Ishikawa (cell line): Measurements from ENCODE around the gene ABCG1.

Experiments
- CEBPB ChIP-seq: IDR thresholded peaks from 2 replicates; pipeline ENCODE4 v1.6.1; 2012
- CREB1 ChIP-seq: IDR thresholded peaks from 2 replicates; pipeline ENCODE4 v1.6.1; 2012; ENCODE audit warnings: low read depth
- EGR1 ChIP-seq: IDR thresholded peaks from 2 replicates; pipeline ENCODE4 v1.6.1; 2012
- EP300 ChIP-seq: IDR thresholded peaks from 2 replicates; pipeline ENCODE4 v1.6.1; 2012; ENCODE audit warnings: borderline replicate concordance
- FOXM1 ChIP-seq: IDR thresholded peaks from 2 replicates; pipeline ENCODE4 v1.6.1; 2012; ENCODE audit warnings: low read depth, borderline replicate concordance
- NFIC ChIP-seq: IDR thresholded peaks from 2 replicates; pipeline ENCODE4 v1.6.1; 2012
- RAD21 ChIP-seq: IDR thresholded peaks from 2 replicates; pipeline ENCODE4 v1.6.1; 2012; ENCODE audit warnings: low read depth
- TAF1 ChIP-seq: IDR thresholded peaks from 2 replicates; pipeline ENCODE4 v1.6.1; 2012; ENCODE audit warnings: low read depth, mild to moderate bottlenecking
- TCF12 ChIP-seq: IDR thresholded peaks from 2 replicates; pipeline ENCODE4 v1.6.1; 2012; ENCODE audit warnings: low read depth
- TEAD4 ChIP-seq: IDR thresholded peaks from 2 replicates; pipeline ENCODE4 v1.6.1; 2012
- YY1 ChIP-seq: IDR thresholded peaks from 2 replicates; pipeline ENCODE4 v1.6.1; 2012; ENCODE audit warnings: low read depth
- ZBTB7A ChIP-seq: IDR thresholded peaks from 2 replicates; pipeline ENCODE4 v1.6.1; 2012; ENCODE audit warnings: low read depth
- TF ChIP-seq, protein P1 (sequence below): IDR thresholded peaks from 2 replicates; pipeline ENCODE4 v1.6.1; 2012
- TF ChIP-seq, protein P2 (sequence below): IDR thresholded peaks from 2 replicates; pipeline ENCODE4 v1.6.1; 2012; ENCODE audit warnings: low read depth, mild to moderate bottlenecking
- TF ChIP-seq, protein P3 (sequence below): IDR thresholded peaks from 2 replicates; pipeline ENCODE4 v1.6.1; 2012

The ABCG1 gene

DNA sequence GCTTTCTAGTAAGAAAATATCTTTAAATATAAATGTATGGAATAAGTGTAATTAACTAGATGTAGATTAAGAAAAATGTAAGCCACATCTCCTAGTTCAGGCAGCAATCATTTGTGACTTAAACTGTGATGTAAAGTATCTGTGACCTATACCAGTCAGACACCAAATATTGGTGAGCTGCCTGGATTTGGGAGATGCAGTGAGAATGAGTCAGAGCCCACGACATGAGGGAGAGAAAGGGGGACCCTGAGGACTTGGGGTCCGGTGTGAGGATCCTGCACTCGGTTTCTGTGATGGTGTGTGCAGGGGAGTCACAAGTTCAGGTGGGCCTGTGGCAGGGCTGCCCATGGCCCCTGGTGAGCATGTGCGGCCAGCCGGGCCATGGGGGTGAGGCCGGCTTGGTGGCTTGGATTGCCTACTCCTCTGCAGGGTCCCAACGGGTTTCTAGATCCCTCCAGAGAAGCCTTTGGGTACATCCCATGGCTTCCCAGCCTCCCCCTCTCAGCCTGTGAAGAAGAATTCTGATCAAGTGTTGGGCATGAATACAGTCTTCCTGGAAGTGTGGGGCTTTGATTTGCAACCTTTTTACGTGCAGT, 19.0 kb upstream of the ABCG1 start:
- TF ChIP-seq, protein P1, sequence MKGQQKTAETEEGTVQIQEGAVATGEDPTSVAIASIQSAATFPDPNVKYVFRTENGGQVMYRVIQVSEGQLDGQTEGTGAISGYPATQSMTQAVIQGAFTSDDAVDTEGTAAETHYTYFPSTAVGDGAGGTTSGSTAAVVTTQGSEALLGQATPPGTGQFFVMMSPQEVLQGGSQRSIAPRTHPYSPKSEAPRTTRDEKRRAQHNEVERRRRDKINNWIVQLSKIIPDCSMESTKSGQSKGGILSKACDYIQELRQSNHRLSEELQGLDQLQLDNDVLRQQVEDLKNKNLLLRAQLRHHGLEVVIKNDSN, result no peak
- TF ChIP-seq NFIC (no peak), RAD21 (no peak), FOXM1 (no peak), EGR1 (no peak), ZBTB7A (no peak), CEBPB (no peak), TCF12 (no peak), TEAD4 (no peak), TAF1 (no peak), CREB1 (no peak)
- TF ChIP-seq, protein P2, sequence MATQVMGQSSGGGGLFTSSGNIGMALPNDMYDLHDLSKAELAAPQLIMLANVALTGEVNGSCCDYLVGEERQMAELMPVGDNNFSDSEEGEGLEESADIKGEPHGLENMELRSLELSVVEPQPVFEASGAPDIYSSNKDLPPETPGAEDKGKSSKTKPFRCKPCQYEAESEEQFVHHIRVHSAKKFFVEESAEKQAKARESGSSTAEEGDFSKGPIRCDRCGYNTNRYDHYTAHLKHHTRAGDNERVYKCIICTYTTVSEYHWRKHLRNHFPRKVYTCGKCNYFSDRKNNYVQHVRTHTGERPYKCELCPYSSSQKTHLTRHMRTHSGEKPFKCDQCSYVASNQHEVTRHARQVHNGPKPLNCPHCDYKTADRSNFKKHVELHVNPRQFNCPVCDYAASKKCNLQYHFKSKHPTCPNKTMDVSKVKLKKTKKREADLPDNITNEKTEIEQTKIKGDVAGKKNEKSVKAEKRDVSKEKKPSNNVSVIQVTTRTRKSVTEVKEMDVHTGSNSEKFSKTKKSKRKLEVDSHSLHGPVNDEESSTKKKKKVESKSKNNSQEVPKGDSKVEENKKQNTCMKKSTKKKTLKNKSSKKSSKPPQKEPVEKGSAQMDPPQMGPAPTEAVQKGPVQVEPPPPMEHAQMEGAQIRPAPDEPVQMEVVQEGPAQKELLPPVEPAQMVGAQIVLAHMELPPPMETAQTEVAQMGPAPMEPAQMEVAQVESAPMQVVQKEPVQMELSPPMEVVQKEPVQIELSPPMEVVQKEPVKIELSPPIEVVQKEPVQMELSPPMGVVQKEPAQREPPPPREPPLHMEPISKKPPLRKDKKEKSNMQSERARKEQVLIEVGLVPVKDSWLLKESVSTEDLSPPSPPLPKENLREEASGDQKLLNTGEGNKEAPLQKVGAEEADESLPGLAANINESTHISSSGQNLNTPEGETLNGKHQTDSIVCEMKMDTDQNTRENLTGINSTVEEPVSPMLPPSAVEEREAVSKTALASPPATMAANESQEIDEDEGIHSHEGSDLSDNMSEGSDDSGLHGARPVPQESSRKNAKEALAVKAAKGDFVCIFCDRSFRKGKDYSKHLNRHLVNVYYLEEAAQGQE, result no peak
- TF ChIP-seq, protein P3, sequence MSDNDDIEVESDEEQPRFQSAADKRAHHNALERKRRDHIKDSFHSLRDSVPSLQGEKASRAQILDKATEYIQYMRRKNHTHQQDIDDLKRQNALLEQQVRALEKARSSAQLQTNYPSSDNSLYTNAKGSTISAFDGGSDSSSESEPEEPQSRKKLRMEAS, result no peak

DNA sequence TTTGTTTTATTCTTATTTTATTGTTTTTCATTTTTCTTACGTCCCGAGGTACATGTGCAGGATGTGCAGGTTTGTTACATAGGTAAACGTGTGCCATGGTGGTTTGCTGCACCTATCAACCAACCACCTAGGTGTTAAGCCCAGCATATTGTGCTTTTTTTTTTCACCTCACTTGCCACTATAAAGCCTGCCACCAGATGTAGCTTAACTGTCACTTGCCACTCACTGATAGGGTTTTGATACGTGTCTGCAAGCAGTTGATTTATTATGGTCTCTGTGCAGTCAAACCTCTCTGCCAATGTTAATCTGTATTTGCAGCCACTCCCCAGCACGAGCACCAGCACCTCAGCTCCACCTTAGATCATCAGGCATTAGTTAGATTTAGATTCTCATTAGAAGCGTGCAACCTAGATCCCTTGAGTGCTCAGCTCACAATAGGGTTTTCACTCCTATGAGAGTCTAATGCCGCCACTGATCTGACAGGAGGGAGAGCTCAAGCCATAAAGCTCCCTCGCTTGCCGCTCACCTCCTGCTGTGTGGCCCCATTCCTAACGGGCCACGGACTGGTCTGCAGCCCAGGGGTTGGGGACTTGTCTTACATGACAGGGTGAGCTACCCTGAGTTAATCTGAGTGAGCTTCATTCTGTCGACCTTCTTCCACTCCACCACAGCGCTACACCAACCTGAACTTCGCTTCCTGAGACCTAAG, 17.9 kb upstream of the ABCG1 start:
- TF ChIP-seq, protein P3, result no peak
- no peak for TF ChIP-seq NFIC
- TF ChIP-seq EP300, result no peak
- TF ChIP-seq, protein P1, result no peak
- TF ChIP-seq YY1, result no peak
- TF ChIP-seq TAF1, result no peak
- no peak for TF ChIP-seq TCF12
- no peak for TF ChIP-seq ZBTB7A
- TF ChIP-seq FOXM1, result no peak

DNA sequence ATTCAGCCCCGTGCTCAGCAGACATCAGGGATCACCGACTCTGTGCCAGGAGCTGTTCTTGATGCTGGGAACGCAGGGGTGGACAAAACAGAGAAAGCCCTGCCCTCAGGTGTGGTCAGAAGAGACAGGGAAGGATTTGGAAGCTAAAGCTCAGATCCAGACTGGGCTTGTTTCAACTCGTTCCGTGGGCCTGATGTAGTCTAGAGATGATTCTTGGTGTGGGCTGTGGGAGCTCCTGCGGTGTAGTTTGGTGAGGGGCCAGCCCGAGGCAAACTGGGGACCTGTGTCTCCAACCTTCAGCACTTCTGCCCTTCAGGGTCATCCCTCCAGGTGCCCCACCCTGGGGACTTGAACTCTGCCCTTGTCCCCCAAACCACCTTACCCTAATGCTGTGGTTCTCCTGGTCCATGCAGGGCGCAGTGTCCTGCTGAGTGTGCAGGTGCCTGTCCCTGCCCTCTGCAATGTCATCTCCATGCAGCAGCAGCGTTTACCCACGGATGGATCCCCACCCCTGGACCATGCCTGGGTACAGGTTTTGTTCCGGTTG, 17.3 kb upstream of the ABCG1 start:
- TF ChIP-seq, protein P1, result no peak
- TF ChIP-seq YY1 (no peak), TAF1 (no peak), EP300 (no peak), NFIC (no peak), EGR1 (no peak), CEBPB (no peak), CREB1 (no peak), RAD21 (no peak), TCF12 (no peak), ZBTB7A (no peak), TEAD4 (no peak)
- TF ChIP-seq, protein P3, result no peak
- TF ChIP-seq, protein P2, result no peak

DNA sequence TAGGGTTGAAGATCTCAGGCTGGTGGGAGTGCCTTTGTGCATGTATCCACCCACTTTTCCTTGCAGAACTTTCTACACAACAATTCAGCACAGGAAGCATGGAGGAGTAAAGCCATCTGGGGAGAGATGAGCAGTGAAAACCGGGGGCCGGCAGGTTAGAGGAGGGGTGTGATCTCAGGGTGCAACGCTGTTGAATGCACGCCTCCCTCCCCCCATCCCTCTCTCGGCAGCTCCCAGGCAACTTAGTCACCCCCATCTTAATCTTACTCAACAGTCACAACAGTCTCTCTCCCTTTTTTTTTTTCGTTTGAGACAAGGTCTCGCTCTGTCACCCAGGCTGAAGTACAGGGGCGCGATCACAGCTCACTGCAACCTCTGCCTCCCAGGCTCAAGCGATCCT, 16.6 kb upstream of the ABCG1 start:
- TF ChIP-seq YY1, result no peak
- no peak for TF ChIP-seq RAD21

DNA sequence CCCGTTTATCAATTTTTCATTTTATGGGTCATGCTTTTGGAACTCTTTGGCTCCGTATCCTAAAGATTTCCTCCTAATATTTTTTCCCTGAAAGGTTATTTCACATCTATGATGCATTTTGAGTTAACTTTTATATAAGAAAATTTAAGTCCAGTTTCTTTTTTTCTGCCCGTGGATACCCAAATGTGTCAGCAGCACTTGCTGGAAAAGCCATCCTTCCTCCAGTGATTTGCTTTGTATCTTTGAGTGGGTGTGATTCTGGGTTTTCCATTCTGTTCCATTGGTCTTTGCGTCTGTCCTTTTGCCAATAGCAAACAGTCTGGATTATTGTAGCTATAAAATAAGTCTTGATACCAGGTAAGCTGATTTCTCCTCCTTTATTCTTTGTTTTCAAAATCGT, 15.6 kb upstream of the ABCG1 start:
- no peak for TF ChIP-seq EGR1
- TF ChIP-seq FOXM1, result no peak
- TF ChIP-seq ZBTB7A, result no peak
- TF ChIP-seq TAF1, result no peak
- no peak for TF ChIP-seq CREB1
- no peak for TF ChIP-seq TCF12
- no peak for TF ChIP-seq CEBPB
- TF ChIP-seq TEAD4, result no peak
- no peak for TF ChIP-seq RAD21

DNA sequence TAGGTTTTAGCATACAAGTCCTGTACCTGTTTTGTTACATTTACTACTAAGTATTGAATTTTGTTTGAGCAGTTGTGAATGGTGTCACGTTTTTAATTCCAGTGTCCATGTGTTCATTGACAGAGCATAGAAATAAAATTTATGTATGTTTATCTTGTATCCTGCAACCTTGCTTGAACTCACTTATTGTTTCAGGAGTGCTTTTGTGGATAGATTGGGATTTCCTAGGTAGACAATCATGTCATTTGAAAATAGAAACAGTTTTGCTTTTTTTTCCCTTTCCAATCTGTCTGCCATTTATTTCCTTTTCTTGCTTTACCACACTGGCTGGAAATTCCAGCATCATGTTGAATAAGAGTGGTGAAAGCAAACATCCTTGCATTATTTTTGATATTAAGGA, 15.0 kb upstream of the ABCG1 start:
- TF ChIP-seq NFIC, result no peak
- no peak for TF ChIP-seq TCF12
- TF ChIP-seq, protein P1, result no peak
- TF ChIP-seq TEAD4, result no peak
- TF ChIP-seq EGR1, result no peak
- TF ChIP-seq CEBPB, result no peak
- no peak for TF ChIP-seq ZBTB7A
- no peak for TF ChIP-seq YY1
- no peak for TF ChIP-seq FOXM1
- TF ChIP-seq CREB1, result no peak
- TF ChIP-seq, protein P2, result no peak
- TF ChIP-seq RAD21, result no peak
- no peak for TF ChIP-seq EP300
